Endometrium (tissue), 2 donors: ENCODE measurements around the gene ZHX3.
"Not testable (repeated sequence)": the region's sequence is repeated elsewhere in the genome, so short reads cannot be mapped to it uniquely, and the experiment has no call there.

Source experiments
- FAIRE-seq: peaks from 2 replicates; lab custom pipeline; 2012; peaks lifted over from hg19 to GRCh38; lab: Jason Lieb, UNC
- donor health status: control.
- donor health status: control.

ZHX3 gene

DNA sequence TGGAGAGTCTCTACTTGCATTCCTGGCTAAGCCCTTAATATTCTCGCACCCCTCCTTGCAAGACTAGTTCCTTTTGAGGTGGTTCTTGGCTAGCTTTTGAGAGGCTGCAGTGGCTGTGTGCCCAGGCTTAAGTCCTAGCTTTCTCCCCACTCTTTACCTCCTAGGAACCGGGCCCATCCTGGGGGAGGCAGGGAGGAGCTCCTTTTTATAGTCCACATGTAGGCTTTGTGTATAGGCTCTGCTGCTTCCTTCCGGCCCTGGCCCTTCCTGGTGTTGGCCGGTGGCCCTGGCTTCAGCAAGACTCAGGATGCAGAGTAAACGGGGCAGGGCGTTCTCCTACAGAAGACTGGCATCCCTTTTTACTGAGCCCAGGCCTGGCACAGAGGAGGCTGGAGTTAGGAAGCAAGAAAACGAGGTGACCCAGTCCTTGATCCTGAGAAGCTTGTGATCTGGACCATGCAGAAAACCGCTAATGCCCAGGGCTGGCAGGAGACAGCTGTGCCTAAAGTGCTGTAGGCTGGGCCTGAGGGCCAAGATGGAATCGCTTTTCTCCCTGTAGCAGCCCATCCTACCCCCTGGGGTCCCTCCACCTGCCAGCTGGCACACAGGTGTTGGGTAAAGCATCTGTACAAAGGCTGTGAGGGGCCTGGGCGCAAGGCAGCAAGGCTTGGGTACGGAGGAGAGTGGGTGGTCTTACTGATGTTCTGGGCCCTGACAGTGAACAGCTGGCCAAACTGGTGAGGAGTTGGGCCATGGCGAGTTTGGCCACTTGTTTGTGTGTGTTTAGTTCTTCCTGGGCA is 171.5 kb downstream of the ZHX3 start:
- no peak for FAIRE-seq

DNA sequence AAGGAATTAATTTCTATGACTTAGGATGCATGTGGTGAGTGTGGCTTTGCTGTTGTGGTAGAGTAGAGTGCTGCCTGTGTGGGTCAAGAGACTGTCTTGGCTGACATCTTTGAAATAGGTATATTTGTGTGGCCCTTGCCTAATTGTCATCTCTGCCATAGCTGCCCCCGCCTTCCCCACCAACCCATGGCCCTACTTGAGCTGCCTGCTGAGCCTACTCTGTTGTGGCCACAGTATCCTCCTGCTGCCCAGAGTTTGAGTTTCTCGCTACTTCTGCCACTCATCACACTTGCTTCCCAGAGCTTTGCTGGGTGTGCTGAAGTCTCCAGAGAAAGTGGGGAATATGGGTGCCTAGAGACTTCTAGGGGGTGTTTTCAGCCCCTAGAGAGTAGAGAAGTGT is 172.2 kb downstream of the ZHX3 start:
- no peak for FAIRE-seq

DNA sequence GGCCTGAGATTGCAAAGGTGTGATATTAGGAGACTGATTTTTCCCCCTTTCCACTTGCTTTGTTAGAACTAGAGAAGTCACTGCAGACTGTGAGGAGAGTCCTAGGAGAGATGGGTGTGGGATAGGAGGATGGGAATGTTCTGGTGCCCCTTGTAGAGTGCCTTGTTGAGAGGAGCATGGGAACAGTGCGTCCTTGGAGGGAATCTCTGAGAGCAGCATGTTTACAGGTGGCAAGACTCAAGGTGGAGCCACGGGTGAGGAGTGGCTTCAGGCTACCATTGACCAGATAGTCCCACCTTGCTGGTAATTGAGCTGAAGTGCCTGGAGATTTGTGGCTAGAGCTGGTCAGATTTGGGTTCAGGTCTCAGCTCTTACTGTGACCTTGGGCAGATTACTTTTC is 174.2 kb downstream of the ZHX3 start:
- FAIRE-seq, result no peak

DNA sequence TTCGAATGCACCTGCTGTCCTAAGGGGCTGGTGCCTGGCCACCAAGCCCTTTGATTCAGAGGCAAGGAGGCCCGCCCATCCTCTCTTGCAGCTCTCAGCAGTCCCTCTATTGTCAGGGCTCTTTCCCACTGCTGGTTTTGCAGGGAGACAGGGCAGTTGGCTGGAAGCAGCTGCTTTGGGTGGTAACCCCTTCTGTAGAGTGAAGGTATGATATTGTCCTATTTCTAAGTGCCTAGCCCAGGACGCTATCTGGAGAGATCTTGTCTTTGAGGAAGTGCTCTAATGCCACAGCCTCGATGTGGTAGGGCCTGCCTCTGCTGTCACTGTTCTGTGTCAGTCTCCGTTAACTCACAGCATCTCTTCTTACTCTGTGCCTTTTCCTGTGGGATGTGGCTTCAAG is 174.6 kb downstream of the ZHX3 start:
- FAIRE-seq, result no peak

DNA sequence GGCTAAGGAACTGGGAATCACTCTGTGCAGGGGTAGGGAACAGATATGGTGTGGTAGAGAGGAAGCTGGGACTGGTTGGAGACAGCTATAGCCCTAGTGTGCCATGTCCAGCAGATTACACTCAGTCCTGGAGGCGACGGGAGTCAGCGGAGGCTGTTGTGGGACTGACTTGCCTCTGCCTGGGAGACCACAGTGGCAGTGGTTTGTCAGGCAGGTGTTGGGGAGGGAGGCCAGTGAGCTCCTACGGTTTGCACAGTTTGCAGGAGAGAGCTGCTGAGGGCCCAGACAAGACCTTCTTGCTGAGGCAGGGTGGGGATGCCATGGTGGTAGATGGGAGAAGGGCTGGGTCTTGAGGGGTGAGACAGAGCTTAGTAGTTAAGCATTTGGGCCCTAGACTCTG is 175.3 kb downstream of the ZHX3 start:
- no peak for FAIRE-seq

DNA sequence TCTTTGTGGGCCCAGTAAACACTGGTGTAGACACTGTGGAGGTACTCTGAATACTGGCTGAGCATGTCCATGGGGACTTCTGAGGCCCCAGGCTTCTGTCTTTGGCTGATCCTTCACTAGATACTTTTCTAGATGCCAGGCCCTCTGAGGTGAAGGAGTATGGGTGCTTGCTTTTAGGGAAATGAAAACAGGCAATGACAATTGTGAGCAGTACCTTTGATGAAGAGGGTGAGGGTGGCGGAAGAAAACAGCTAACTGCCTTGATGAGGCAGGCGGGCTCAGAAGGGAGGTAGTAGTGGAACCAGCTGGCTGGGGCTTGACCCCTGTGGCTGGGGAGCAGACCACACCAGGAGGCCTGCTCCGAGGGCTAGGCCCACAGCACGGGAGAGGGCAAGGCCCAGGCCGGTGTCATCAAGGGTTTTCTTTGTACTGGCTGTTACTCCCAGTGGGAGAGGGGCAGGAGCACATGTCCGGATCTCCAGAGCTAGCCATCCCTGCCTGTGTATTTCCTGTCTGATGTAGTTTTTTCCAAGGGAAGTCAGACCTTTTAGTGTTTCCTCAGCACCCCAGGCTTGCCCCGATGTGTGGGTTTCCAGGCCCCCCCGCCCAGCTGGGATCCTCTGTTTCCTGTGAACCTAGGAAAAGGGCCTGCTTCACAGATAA is 176.2 kb downstream of the ZHX3 start:
- FAIRE-seq, result no peak

DNA sequence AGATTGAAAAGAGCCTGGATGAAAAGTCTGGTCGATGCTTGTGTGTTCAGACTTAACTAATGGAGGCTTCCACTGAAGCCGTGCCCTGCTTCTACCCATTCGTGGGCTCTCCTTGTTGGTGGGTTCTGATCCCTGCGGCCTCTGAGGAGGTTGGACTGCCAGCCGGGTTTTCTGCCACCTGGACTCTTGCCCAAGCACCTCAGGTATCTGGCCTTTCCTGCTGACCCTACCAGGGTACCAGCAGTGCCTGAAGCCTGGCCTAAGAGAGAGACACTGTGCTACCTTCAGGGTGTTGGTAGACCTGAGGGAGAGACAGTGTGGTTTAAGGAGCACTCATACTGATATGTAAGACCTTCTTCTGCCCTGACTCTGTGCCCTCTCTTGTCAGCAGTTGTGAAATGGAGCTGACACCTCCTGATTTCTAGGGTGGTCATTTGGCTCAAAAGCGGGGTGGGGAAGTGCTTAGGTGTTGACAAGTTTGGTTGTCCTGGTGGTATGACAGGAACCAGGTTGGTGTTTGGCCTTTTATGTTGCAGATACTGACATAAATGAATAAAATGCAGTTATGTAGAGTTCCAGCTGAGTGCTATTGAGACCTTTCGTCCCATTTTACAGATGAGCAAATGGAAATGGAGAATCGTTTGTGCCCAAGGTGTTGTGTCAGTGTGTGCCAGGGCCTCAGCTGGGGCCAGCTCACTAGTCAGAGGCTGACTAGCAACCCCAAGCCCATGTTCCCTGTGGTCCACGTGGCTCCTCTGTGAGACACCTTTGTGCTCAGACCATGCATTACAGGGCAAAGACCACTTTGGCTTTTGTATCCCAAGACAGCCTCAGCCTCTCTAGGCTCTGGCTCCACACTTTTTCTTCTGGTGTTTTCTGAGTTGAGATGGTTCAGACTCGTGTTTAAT is 177.1 kb downstream of the ZHX3 start:
- no peak for FAIRE-seq

DNA sequence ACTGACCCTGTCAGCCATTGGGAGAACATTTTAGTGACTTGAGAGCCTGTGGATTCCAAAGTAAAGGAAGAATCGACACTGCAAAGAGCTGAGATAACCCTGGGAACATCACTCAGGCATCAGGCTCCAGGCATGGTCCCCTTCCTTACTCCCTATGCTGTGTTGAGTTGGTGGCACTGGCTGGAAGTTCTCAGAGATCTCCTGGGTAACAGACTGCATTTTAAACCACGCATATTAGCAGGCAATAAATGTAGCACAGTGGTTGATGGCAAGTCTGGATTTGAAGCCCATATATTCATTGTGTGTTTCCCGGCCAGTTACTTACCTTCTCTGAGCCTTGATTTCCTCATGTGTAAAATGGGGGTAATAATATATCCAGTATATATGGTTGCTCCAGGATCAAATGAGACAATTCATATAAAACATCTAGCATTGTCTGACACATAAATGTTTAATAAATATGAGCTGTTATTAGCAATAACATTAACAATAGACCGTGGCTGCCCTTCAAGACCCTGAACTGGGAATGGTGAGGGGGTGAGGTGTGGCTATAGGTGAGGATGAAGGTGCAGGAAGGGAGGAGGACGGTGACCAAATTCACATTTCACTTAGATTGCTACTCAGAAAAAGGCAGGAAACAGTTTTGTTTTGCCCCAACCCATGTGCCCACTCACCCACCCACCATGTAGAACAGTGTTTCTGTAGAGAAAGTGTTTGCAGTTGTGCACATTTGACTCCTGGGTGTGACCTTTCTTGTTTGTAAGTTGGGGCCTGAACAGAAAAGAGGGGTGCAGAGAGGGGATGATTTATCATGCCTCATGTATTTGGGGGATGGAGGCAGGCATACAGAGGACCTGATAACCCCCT is 178.1 kb downstream of the ZHX3 start:
- no peak for FAIRE-seq

DNA sequence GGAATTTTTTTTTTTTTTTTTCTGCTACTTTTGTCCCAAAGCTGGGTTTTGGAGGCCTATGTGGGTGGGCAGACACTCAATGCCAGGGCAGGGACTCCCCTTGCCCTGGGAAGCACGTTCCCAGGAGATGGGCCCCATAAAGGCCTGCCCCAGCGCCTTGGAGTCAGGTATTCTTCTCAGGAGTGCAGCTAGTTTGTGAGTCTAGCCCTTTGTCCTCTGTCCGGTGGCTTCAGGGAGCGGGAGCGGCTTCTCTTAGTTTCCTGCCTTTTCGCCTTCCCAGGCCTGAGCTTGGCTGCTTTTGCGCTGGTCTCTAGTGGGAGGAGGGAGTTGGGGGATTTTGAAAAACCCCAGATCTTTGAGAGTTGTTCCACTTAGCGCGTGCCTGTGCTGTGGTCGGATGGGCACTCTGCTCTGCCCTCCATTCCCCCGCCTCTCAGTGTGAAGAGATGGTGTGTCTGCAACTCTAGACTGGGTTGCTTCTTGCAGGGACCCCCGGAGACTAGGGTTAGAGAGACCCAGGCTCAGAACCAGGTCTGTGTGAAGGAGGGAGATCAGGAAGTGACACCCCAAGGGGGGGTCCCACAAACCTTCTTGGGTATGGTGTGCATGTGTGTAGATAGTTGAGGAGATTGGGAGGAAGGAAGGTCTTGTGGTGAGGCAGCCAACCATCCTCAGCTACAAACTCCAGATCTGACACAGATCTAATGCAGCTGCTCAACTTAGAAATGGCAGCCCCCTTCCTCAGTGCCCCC is 178.9 kb downstream of the ZHX3 start:
- FAIRE-seq, result no peak

DNA sequence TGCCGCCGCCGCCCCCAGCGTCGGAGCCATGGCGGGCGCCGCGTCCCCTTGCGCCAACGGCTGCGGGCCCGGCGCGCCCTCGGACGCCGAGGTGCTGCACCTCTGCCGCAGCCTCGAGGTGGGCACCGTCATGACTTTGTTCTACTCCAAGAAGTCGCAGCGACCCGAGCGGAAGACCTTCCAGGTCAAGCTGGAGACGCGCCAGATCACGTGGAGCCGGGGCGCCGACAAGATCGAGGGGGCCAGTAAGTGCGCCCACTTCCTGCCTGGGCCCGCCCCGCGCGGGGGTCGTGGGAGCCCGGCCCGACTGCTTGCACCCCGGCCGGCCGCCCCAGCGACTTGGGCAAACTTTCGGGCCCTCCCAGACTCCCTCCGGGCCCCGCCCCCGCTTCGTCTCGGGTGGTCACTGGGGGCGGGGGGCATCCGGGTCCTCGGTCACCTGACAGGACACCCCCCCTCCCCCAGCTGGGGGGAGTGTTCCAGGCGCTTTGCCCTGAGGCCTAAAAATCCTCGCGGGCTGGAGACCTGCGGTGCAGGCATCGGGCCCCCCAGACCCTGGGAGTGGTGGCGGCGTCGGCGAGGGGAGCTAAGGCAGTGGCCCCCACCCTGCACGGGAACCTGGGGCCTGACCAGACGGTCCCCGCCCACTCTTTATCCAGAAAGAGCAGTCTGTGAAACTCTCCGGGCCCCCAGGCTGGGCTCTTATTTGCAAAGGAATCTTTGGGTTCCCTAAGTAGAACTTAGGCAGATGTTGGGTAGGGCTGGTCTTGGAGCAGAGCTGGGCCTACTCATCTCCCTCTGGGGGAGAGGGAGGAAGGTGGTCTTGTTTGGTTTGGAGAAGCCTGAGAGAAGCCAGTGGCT is 179.7 kb downstream of the ZHX3 start:
- FAIRE-seq, result no peak

DNA sequence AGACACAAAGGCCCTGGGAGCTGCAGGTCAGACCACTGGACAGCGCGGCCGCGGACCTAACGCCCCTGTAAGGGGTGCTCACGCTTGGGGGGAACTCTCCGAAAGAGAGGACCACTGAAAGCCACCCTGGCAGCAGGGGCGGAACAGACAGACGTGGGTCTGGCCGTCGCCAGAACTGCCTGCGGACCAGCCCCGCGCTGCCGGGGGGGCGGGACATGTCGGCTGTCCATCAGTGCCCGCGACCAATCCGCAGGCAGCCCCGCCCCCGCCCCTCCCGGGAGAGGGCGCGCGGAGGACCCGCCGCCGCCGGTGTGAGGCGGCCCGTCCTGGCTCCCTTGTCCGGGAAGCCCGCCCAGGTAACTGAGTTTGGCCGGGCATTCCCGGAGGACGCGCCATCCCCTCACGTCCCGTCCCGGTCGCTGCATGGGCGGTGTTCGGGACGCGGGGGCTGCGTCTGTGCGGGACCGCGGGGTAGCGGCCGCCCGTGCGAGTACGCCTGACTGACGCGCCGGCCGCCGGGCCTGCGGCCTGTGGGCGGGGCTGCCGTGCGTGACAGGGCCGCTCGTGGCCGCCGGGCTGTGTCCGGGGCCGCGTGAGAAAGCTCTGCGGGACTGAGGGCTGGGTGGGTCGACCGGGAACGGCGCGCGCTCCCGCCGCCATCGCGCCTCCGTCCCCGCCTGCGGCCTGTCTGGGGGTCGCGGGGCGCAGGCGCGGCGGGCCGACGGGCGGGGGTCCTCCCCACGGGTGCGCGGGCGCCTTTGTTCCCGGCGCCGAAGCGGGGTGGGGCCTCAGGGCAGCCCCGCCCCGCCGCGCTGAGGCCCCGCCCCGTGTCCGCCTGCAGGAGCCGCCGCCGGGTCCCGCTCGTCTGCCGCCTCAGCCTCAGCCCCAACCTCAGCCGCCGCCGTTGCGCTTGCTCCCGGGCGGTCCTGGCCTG is 180.6 kb downstream of the ZHX3 start, which contains the start of gene PLCG1:
PLCG1 (plus strand) TSS at position 864 of the 934 bp plus-strand sequence. CDS start 99 bp downstream, outside the sequence.
- FAIRE-seq, result no peak

DNA sequence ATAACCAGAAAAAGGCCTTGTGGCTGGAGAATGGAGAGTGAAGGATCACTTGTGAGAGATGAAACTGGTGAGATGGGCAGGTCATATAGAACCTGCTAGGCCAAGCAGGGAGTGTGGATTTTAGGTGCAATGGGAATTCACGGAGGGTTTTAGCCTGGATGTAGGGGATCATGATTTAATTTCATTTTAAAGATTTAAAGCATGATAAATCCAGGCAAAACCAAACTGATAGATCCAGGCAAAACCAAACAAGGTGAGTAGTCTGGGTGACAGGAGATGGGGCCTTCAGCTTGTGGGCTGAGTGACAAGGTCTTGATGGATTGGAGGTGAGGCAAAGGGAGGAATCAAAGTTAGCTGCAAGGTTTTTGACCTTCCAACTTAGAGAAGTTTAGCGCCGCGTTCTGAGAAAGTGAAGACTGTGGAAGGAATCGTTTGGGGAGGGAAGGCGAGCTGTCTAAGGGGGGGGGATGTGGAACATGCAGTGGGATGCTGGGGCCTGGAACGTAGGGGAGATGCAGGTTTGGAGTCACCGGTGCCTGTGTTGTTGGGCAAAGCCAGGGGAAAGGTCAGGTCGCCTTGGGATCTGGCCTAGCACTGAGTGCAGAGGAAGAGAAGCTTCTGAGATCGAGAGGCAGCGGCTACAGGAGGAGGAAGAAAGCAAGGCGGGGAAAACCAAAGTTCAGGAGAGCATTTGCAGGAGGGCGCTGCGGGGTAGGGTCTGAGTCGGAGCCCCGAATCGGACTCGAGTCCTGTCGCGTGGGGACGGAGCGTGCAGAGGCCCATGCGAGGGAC is 181.4 kb downstream of the ZHX3 start:
- FAIRE-seq, result no peak

DNA sequence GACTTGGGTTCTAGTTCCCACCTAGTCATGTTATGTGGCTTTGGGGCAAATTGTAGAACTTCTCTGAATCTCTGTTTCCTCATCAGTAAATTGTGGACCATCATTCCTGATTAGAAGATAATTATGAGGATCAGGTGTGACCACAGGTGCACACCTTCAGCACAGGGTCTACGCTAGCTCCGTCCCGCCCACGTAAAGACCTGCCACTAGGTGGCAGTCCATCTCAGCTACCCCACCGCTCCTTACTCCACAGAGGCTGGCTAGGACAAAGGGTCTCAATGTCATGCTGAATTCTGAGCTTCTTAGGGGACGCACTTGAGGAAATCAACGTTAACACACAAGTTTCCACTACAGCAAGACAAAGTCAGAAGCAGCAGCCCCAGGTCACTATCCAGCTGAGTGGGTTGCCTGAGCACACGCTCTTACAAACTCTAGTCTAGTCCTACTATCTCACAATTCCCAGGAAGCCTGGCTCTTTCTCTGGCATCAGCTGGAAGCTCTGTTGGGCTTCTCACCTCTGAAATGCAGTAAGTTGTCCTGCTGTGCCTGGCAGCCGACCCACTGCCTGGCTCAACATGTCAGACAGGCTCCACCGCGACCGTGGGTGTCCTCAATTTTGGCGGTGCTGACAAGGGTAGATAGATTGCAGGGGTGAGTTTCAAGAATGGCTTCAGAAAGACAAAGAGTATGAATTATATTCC is 182.2 kb downstream of the ZHX3 start:
- FAIRE-seq, result no peak

DNA sequence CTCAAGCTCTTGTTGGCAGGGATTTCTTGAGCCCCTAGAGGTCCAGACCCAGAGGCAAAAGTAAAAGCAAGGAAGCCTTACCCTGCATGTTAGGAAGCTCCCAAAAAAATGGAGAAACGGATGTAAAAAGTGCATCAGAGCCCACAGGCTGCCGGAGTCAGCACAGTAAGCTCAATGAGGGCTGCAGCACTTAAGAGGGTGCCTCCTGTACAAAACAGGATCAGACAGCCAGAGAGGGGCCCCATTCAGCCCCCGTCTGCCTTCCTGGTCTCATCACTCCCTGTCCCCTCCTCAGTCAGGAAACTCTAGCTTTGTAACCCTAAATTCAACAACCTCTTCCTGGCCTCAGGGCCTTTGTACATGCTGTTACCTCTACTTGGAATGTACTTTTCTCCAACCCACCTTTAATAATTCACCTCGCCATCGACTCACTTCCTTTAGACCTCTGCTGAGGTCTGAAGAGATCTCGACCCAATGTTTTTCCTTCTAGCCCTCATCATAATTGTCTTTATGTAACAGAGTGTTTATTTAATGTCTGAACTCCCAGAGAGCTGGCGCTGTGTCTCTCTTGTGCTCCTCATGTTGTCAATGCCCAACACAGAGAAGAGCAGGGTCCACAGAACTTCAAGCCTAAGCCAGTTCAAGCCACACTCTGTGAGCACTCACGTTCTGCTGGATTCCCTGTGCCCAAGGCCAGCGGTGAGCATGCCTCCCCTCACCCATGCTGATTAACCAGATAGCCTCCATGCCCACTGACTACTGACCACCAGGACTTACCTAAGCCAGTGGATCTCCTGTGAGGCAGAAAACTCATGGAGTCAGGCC is 183.0 kb downstream of the ZHX3 start:
- no peak for FAIRE-seq

DNA sequence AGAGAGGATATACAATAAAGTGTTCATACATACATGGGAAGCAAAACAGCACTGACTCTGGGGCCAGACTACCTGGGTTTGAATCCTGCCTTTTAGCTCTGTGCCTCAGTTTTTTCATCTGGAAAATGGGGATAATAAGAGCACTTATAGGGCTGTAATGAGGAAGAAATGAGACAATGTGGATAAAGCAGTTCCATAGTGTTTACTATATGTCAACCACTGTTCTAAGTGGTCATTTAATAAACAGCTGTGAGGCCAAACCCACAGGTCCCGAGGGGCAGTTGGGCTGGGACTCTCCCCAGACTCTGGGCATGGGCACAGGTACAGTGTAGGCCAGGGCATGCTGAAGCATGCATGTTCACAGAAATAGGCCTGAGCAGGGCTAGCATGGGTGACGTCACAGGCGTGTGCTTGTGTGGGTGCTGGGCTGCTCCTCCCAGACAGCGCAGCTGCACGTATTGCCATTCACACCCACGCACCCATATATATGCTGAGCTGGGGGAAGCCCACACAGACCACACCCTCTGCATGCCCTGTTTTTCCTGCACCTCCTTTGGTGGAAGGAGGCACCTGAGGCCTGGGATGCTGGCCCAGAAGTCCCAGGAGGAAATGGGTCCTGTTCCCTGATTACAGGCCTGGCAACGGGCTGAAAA is 183.7 kb downstream of the ZHX3 start:
- no peak for FAIRE-seq

DNA sequence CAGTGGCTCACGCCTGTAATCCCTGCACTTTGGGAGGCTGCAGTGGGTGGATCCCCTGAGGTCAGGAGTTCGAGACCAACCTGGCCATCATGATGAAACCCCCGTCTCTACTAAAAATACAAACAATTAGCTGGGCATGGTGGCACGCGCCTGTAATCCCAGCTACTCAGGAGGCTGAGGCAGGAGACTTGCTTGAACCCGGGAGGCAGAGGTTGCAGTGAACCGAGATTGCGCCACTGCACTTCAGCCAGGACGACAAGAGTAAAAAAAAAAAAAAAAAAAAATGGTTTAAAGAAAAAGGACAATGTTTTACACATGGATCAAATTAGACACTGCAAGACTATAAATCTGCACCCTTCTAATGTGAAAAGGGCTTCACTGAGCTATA is 185.1 kb downstream of the ZHX3 start:
- FAIRE-seq, result not testable (repeated sequence)
